NAMALWA (cell line): ENCODE data around the gene ATF5.

Experiments used
- DNase-seq: peaks from one replicate; pipeline ENCODE4 v3.0.0-alpha.2; 2015; ENCODE audit warnings: low spot score

The ATF5 gene

DNA sequence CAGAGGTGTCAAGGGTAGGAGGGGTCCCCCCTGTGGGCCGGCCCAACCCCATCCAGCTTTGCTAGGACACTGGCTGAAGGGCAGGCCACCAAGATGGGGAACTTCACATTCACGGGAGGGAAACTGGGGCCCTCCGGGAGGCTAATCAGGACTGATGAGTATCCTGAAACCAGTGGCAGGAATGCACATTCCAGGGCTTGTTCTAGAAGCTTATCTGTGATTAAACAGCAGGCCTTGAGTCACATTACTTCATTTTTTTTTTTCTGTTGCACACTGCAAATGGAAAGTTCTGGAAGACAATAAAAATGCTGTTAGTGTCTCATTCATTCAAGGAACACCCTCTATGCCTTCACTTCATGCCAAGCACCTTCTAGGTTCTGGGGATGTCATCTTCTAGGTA is 47.5 kb downstream of the ATF5 start:
- no peak for DNase-seq

DNA sequence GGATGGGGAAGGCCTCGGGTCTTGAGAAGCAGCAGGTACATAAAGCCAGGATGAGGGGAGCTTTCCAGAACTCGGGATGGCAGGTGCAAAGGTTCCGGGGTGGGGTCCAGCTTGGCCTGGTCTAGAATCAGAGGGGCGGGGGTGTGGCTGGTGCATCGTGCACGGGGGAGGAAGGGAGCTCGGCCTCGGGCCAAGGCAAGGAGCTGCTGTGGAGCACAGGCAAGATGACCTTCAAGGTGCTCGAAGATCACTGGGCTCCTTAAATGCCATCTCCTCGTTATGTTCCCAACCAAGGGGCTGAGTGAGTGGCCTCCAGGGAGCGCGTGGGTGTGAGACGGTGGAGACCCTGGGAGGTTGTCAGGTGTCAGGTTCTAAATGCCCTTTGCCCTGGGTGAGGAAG is 48.1 kb downstream of the ATF5 start:
- no peak for DNase-seq

DNA sequence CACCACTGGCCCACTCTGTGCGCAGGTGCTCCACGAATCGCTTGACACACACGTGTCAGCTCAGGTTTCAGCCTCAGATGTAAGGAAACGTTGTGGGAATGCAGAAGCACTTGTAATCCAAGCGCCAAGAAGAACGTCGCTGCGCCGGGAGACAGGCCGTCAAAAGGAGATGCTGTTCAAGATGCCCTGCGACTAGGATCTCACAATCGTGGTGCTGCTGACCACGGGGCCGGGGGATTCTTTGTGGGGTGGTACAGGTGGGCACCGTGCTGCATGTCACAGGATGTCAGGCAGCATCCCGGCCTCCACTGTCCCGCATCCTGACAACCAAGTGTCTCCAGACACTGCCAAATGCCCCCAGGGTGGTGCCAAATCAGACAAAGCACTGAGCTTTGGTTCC is 48.9 kb downstream of the ATF5 start:
- DNase-seq, result no peak

DNA sequence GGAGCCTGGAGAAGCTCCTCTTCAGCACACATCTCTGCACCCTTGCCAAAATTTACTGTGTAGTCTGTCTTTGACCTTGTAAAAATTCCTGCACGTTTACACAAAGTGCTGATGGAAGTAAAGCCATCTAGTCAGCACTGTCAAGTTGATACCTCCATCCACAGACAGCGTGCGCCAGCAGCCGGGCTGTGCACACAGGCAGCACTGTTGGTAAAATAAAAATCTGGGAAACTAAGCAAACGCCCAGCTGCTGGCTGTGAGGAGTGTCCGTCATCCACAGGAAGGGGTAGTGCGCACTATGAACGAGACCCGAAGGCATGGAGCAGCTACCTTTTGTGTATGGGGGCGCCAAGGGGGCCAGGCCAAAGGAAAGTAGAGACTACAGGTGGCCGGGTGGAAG is 49.3 kb downstream of the ATF5 start:
- DNase-seq, result no peak

DNA sequence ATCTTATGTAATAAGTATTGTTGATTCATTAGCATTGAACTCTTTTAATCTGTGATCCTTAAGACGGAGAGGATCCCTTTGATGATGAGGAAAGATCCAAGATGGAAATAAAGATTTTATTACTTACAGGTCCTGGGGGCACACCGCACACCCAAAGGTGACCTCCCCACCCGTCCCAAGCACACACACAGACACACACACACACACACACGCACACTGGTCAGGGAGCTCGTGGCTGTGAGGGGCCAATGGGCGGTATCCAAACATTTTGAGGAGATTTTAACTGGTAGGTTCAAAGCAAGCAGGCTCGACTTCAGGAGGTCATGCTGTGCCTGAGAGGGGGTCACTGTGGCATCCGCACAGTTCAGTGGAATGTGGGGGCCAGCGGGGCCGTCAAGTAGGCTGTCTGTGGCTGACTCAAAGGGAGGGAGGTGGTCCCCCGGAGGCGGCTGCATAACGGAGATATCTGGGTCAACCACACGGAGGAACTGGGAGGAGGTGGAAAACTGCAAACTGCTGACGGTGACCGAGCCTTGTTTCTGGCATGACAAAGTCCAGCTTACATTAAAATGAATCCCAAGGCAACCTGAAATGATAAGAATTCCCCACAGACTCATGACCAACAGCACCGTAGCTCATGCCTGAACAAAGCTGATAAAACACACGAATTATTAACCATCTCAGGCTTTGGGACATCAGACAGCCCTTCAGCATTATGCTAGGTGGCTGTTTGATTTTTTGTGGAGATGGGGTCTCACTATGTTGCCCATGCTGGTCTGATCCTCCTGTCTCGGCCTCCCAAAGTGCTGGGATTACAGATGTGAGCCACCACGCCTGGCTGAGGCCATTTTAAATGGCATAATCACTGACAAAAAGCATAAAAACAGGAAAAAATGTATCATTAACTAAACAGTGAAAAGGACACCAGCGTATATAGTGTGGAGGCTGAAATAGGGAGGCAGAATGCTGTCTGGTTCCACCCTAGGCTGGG is 52.9 kb downstream of the ATF5 start:
- DNase-seq, result no peak
